HG02759 (cell line): ENCODE results near the gene EML3.
"Not testable (repeated sequence)": the region's sequence is repeated elsewhere in the genome, so short reads cannot be mapped to it uniquely, and the experiment has no call there.

ENCODE experiments used
- ATAC-seq: cut with Tn5 transposase; IDR thresholded peaks from one replicate; pipeline ENCODE4 v1.9.1; 2021; ENCODE audit warnings: mild to moderate bottlenecking, moderate library complexity; ENCODE audit not compliant: unreplicated experiment

EML3 gene

GRCh38 chr11:62573592-62574362 lies 38.8 kb downstream of the EML3 start, which contains the start of gene EEF1G:
EEF1G (minus strand) TSS chr11:62573891; CDS start chr11:62573842, 49 bp downstream.
- peak; percentile 90 for ATAC-seq

- ATAC-seq: no peak
Measured at GRCh38 chr11:62573006-62573591, 39.5 kb downstream of the EML3 start.

GRCh38 chr11:62572431-62572830 lies 40.1 kb downstream of the EML3 start:
- no peak for ATAC-seq

GRCh38 chr11:62571493-62571892 lies 41.1 kb downstream of the EML3 start:
- ATAC-seq: not testable (repeated sequence)

- not testable (repeated sequence) for ATAC-seq
Measured at GRCh38 chr11:62570903-62571302, 41.7 kb downstream of the EML3 start.

- ATAC-seq: no peak
Measured at GRCh38 chr11:62569611-62570010, 43.0 kb downstream of the EML3 start.

- no peak for ATAC-seq
Measured at GRCh38 chr11:62567018-62567633, 45.4 kb downstream of the EML3 start.

- no peak for ATAC-seq
Measured at GRCh38 chr11:62566247-62566646, 46.3 kb downstream of the EML3 start.

GRCh38 chr11:62565100-62565802 lies 47.3 kb downstream of the EML3 start:
- ATAC-seq: no peak

- ATAC-seq: not testable (repeated sequence)
Measured at GRCh38 chr11:62561677-62562230, 50.8 kb downstream of the EML3 start.

GRCh38 chr11:62560566-62561103 lies 51.9 kb downstream of the EML3 start:
- ATAC-seq: no peak

GRCh38 chr11:62559626-62560025 lies 52.9 kb downstream of the EML3 start:
- not testable (repeated sequence) for ATAC-seq

GRCh38 chr11:62559204-62559603 lies 53.4 kb downstream of the EML3 start:
- ATAC-seq: no peak

GRCh38 chr11:62558669-62559068 lies 53.9 kb downstream of the EML3 start:
- ATAC-seq: no peak

- ATAC-seq: peak; percentile 9
Measured at GRCh38 chr11:62556875-62557631, 55.5 kb downstream of the EML3 start.

- peak; percentile 41 for ATAC-seq
Measured at GRCh38 chr11:62556108-62556874, 56.3 kb downstream of the EML3 start.

- ATAC-seq: peak; percentile 48
Measured at GRCh38 chr11:62555464-62556107, 57.0 kb downstream of the EML3 start.

- no peak for ATAC-seq
Measured at GRCh38 chr11:62554387-62555167, 58.0 kb downstream of the EML3 start.
